Measurements from ENCODE around the gene MTREX. TPM values are rescaled to one million over a fixed set of nuclear protein-coding genes. Genes with fewer than 3 reads are reported as not detected.

The MTREX gene
- total and polyA plus RNA-seq, 10 of the 15 experiments (the other 5 are each of a cell fraction or from before 2014, with no cell fraction given): 20.1 to 102 (median 49.0) TPM

GRCh38 chr5:55307383-55308253 is at the start of gene MTREX, which contains the start of gene DHX29 (continued):
- peak; percentile 79 for TF ChIP-seq CBFB (IDR thresholded peaks at IDR 0.05; ENCODE audit: low read depth)
- peak; percentile 16; the same call in 1 of the 2 replicates for TF ChIP-seq SMARCA5 (IDR thresholded peaks at IDR 0.05)
- TF ChIP-seq CTCF (IDR thresholded peaks at IDR 0.05 in 2 of 3, conservative IDR thresholded peaks at IDR 0.05 in 1 of 3; ENCODE audit: control insufficient read depth in 2 of 3, extremely low read depth in 1 of 3, insufficient read depth in 1 of 3, low read depth in 3 of 3, low read length in 3 of 3): no peak
- TF ChIP-seq IKZF1 (conservative IDR thresholded peaks at IDR 0.05): peak; percentile 73
- TF ChIP-seq RELB (IDR thresholded peaks at IDR 0.05; ENCODE audit: low read depth): peak; percentile 90
- TF ChIP-seq PAX8 (IDR thresholded peaks at IDR 0.05): peak; percentile 94
- no peak; the same call in none of the 2 replicates for TF ChIP-seq EED (IDR thresholded peaks at IDR 0.05; ENCODE audit: low read depth)
- TF ChIP-seq ZNF592 (IDR thresholded peaks at IDR 0.05): no peak
- TF ChIP-seq SRF (IDR thresholded peaks at IDR 0.05; ENCODE audit: low read depth in 2 of 2, low read length in 2 of 2): 0 out of 4 replicates have a peak, but pooled peaks of 1 of the 2 experiments have one; percentile 2
- peak; percentile 79 for TF ChIP-seq ZNF687 (IDR thresholded peaks at IDR 0.05)
- TF ChIP-seq ATF3 (IDR thresholded peaks at IDR 0.05; ENCODE audit: borderline replicate concordance, extremely low read depth, low read depth, low read length): no peak
- peak; percentile 53 for TF ChIP-seq MXI1 (IDR thresholded peaks at IDR 0.05; ENCODE audit: low read depth, low read length)
- TF ChIP-seq MEF2A (IDR thresholded peaks at IDR 0.05; ENCODE audit: insufficient read depth, low read depth, low read length): no peak
- TF ChIP-seq BHLHE40 (IDR thresholded peaks at IDR 0.05; ENCODE audit: borderline replicate concordance in 1 of 2, low read depth in 2 of 2, low read length in 1 of 2): peak; percentile 61; a peak in 3 of 4 replicates
- peak; percentile 53 for TF ChIP-seq CHD1 (IDR thresholded peaks at IDR 0.05; ENCODE audit: low read depth, low read length)
